NCI-H2107 (cell line): ENCODE results near the gene DNAJC24.
A peak's percentile ranks its signal among the peaks of the same experiment; 100 is the strongest.
"Not testable (repeated sequence)": the region's sequence is repeated elsewhere in the genome, so short reads cannot be mapped to it uniquely, and the experiment has no call there.

Source experiments
- DNase-seq: peaks from one replicate; lab custom pipeline; 2025; lab: John Stamatoyannopoulos, UW

The DNAJC24 gene, protein sequence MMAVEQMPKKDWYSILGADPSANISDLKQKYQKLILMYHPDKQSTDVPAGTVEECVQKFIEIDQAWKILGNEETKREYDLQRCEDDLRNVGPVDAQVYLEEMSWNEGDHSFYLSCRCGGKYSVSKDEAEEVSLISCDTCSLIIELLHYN

DNA sequence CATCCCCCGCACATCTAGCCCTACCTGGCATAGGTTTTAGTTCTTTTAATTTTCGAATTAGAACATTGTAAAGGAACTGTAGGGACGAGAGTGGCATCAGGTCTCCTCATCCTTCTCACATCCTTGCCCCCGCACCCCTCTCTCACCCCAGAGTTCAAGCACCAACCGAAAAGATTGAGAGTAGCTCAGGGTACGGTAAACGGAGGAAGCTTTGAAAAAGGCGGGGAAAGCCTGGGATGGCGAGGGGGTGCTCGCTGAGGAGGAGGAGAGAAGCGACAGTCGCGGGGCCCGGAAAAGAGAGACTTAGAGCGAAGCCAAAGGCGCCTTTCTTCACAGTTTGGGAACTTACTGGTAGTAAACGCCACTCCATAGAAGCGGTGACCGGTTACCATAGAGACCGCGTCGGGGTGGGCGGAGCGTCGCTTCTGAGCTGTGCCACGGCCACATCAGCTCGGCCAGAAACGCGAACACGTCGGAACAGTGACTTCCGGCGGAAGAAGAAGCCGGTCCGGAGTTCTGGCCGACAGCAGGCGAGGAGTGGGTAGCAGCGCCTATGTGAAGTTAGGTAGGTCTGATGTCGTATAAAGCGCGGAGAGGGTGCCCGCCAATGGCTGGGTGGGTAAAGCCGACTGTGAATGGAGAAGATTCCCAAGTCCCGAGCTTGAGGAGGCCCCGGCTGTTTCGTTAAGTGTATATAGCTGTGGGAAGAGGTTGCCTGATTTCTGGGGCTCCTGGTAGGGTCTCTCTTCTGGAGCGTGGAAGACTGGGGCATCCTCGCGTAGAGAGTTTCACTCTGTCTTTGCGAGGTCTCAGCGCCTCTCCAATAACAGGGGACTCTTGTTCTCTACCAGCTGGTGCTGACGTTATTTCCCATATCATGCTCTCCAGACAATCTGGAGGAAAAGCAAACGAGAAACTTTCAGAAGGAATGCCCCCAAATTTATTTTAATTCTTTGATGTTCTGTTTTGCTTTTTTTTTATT, at the start of gene DNAJC24, which contains the start of gene DCDC1:
Gene DNAJC24, plus strand, starts transcription at position 513 of the 982 bp plus-strand sequence. CDS start 889 bp downstream, outside the sequence.
Gene DCDC1, minus strand, starts transcription at position 392 of the 982 bp plus-strand sequence. CDS start 41,459 bp downstream, outside the sequence.
- DNase-seq, result peak; percentile 82

DNA sequence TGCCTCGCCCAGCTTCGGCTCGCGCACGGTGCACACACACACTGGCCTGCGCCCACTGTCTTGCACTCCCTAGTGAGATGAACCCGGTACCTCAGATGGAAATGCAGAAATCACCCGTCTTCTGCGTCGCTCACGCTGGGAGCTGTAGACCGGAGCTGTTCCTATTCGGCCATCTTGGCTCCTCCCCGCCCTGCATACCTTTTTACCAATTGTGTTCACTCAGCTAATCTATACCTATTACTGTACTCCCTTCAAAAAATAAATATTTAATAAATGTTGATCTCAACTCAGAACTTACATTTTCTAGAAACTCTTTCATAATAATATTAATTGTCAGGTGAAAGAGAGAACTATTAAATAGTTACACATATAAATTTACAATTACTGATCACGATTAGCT, 48.2 kb upstream of the DNAJC24 start:
- not testable (repeated sequence) for DNase-seq

DNA sequence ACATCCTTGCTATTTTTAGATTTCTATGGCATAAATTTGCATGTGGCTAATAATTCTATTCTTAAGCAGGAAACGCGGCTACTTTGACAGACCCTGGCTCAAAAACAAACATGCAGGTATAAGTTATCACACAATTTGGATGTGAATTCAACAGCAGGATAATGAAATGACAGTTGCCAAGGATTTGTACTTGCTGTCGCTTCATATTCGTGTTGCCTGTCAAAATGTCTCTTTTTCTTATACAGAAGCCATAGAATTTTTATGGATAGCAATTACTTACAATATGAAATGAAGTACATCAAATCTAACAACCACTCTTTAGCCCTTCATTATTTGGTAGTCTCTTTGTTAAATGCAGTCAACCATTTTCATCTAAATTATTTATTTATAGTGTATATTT, 46.5 kb upstream of the DNAJC24 start:
- DNase-seq, result no peak

DNA sequence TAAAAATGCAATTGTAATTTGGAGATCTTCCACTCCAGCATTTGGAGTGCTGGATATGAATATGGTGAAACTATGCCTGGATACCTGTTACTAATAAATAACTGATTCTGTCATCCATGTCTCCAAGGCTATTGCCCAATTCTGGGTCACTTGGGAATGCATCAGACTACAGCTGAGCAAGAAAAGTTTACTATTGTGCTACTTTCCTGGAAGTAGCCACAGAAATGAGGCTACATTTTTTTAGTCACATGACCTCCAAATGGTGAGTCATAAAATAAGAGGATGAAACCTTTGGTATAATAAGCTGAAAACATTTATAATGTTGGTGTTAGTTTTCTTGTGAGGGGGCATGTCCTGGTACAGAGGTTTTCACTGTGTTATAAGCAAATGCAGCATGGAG, 44.5 kb upstream of the DNAJC24 start:
- no peak for DNase-seq

DNA sequence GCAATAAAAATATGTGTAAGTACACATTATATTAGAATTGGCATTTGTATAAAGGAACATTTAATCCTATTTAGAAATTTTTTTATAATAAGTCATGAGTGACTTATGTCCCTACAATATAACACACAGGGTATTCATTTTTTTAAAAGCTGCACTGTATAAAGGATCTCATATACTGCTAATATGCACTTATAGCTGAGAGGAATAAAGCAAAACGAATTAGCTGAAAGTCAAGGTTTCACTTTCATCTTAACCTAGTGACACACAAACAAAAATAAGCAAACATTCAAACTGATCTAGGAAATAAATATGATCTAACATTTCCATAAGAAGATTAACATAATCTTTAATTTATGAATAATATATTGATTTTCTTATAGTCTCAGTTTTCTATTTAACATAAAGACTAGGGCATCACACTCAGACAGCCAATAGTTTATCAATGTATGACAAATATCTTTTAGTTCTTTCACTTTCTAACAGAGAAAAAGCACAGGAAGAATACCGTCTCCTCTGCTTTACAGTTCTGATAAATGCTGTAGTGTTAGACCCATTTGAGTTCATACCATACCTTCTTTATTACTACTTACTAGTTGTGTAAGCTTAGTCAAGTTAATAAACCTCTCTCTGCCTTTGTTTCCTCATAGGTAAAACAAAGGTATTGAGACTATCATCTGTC, 43.1 kb upstream of the DNAJC24 start:
- no peak for DNase-seq

DNA sequence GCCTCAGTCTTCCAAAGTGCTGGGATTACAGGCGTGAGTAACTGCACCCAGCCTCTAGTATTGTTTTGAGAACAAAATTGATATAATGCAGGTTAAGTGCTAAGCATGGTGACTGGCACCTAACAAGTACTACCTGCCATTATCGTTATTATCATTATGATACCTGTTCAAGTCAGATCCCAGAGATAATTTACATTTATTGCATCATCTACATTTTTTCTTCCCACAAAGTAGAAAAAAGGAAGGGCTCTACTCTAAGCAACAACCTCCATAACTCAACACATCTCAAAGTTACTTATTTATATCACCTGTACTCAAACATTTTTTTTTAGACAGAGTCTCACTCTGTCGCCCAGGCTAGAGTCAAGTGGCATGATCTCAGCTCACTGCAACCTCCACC, 42.2 kb upstream of the DNAJC24 start:
- DNase-seq, result no peak

DNA sequence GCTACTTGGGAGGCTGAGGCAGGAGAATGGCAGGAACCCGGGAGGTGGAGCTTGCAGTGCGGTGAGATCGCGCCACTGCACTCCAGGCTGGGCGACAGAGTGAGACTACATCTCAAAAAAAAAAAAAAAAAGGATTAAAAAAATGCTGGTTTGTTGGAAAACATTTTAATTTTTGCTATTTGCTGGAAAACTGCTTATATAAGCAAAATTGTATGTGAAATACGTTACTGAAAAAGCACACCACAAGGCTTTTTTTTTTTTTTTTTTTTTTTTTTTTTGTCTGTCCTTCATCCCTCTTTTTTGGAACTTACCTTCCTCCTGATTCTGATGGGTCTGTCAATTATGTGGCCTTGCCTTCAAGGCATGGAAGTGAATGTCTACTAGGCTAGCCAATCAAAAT, 41.0 kb upstream of the DNAJC24 start:
- no peak for DNase-seq

DNA sequence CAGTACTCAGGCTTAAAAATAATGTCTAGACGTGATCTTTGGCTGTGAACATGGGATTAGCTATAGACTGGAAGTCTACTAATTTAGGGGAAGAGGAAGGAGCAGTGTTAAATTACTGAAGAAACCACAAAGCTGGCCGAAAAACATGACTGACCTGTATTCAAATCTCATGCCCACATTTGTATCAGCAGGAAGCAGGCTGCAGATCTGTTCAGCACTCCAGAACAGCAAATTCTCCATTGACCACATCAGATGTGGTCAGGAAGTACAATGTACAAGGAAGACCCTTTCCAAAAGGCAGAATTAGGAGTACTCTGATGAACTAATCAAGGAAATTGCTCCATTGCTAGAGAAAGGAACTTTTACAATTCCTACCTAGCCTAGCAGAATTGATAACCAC, 31.9 kb upstream of the DNAJC24 start:
- DNase-seq, result no peak

DNA sequence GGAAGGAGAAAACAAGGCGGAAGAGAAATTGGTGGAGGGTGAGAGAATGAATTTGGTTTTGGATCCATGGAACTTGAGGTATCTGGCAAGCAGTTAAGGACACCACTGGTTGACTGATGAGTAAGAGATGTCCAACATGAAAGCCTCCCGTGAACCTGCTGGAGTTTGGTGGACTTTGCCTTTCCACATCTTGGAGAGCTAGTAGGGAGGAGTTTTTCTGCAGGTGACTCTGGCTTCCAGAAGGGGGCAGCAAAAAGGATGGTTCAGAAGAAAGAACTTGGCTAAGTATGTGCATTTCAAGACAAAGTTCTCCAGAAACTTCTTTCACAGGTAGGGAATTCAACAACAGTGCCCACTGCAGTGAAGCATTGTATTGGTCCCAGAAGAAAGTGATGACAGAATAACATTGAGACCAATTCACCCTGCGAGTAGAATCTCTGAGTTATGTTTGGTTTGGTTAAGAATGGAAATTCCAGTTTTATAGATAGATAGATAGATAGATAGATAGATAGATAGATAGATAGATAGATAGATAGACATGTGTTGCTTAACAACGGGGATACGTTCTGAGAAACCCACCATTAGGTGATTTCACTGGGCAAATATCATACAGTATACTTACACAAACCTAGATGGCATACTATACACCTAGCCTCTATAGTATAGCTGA, 28.6 kb upstream of the DNAJC24 start:
- DNase-seq, result no peak

DNA sequence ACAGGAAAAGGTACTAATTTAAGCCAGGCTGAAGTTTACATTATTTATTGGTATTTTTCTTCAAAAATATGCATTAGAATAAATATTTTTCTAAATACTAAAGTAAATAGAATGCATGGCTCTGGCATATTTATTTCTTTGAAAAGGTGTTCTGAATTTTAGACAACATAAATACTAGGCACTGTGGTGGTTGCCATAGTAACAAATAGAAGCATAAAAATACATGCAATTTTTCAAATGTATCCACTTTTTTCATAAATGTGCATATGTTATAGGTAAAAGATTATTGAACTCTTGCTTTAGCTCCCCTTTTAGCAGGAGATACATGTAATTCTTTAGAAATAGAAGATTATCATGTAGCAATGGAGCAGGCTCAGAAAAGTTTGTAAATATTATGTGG, 18.5 kb upstream of the DNAJC24 start:
- DNase-seq, result no peak

DNA sequence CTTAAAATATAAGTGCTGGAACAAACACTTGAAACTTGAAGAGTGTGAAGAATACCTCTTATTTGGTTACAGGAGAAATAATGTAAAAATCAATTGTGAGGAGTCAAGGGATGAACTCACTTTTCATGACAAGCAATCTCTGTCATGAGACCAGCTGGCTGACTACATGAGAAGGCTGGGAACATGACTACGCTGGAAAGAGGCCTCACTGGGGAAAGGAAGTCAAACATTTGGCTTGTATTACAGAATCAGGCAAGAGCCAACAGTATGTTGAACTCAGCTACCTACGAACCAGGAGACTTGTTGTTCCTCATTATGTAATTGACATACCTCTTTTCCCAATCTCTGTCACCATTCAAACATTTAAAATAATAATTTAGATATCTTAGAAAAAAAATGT, 14.5 kb upstream of the DNAJC24 start:
- peak; percentile 11 for DNase-seq

DNA sequence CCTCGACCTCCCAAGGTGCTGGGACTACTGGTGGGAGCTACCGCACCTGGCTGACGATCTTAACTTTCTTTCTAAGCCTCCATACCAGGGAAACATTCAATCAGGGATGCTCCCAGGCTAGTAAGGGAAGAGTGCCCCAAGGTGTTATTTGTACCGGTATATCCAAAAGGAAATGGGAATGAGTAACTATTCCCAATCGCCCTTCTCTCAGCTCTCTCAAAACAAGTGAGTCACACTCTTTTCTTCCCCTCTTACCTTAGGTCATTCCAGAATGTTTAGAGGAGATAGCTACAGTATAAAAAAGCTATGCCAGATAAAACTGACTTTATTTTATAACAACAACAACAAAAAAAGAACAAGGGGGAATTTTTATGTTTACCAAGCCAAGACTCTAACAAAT, 13.8 kb upstream of the DNAJC24 start:
- DNase-seq, result no peak

DNA sequence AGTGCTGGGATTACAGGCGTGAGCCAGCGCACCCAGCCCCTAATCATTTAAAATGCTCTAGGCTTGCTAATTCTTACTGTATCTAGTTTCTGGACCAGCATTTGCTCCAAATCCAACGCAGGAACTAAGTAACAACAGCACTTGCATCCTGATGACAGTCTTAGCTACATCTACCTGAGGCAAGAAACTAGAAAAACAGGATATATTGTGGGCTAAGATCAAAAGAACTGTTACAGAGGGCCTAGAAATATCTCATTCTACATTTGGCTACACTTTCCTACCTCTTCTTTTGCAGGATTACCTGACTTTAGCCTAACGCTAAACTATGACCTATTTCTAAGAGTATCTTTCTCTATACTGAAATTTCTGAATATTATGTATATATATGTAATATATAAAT, 7.9 kb upstream of the DNAJC24 start:
- no peak for DNase-seq

DNA sequence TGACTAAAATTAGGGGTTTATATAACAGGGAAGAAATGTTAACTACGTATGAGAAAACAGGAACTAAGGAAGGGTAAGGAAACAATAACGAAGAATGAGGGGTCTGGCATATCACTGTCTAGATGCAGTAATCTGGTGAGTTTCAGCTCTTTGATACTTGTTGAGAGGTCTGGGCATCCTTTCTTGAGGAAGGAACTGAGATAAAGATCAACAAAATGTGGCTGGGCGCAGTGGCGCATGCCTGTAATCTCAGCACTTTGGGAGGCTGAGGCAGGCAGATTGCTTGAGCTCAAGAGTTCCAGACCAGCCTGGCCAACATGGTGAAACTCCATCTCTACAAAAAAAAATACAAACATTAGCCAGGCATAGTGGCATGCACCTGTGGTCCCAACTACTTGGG, 2.9 kb upstream of the DNAJC24 start:
- no peak for DNase-seq

DNA sequence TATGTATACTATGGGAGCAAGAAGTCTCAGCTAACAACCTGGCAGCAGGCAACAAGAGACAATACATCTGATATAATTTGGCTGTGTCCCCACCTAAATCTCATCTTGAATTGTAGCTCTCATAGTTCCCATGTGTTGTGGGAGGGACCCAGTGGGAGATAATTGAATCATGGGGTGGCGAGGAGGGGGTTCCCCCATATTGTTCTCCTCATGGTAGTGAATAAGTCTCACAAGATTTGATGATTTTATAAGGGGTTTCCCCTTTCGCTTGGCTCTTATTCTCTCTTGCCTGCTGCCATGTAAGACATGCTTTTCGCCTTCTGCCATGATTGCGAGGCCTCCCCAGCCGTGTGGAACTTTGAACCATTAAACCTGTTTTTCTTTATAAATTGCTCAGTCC, 6.2 kb downstream of the DNAJC24 start:
- DNase-seq, result no peak

DNA sequence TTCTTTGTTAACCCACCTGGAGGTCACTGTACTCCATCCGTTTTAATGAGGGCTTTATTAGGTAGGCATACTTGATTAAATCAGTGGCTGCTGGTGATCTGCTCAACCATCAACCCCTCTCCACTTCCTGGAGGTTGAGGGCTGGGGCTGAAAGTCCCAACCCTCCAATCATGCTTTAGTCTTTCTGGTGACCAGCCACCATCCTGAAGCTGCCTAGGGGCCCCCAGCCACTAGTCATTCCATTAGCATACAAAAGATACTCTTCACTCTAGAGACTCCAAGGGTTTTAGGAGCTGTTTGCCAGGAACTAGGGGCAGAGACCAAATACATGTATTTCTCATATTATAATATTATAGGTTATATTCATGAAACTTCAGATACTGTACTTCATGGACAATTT, 13.5 kb downstream of the DNAJC24 start:
- DNase-seq, result no peak

DNA sequence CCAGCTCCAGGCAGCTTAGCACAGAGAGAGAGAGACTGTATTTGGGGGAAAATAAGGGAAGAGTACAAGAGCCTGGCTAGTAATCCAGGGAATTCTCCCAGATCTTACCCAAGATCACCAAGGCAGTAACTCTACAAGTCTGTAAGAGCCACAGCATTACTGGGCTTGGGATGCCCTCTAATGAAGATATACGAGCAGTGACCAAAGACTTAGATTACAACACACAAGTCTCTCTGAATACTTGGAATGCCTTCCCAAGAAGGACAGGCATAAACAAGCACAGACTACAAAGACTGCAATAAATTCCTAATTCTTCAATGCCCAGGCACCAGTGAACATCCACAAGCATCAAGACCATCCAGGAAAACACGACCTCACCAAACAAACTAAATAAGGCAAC, 17.7 kb downstream of the DNAJC24 start:
- DNase-seq, result no peak

DNA sequence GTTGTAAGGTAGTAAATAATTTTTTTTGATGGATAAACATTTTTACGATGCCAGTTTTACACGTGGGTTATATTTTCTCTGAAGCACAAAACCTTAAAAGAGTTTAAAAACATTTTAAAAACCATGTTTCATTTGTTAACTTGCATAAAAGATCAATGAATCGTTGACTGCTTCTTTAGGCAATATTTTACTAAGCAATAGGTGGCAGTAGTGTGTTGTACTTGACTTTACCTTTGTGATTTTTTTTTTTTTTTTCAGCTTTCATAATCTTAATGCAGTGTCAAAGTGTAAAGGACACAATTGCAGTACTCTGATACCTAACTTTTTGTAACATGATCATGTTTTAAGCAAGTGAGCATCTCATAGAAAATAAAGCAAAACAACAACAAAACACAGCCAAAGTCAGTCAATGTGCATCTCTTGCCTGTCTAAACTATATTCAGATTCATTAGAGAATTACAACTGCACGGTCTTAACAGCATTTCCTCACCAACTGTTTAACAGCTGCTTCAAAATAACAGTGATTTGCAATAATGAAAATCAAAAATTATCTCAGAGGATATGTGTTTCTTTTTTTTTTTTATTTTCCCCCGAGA, 27.7 kb downstream of the DNAJC24 start:
- DNase-seq, result no peak

DNA sequence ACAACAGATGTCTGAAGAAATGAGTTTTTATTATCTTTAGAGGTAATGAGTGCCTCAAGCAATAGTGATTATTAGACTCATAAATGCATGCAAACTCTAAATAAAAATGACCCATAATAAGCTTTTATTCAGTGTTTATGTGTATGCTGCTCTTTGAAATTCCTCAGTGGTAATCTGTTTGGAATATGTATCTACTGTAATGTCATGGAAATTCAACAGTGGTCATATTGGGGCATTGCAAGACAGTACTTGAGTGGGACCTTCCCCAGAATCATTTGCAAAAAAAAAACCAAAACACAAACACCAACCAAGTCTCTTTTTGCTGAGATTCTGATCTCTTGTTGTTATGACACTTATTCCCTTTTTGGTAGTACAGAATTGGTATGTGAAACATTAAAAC, 35.0 kb downstream of the DNAJC24 start:
- DNase-seq, result no peak

DNA sequence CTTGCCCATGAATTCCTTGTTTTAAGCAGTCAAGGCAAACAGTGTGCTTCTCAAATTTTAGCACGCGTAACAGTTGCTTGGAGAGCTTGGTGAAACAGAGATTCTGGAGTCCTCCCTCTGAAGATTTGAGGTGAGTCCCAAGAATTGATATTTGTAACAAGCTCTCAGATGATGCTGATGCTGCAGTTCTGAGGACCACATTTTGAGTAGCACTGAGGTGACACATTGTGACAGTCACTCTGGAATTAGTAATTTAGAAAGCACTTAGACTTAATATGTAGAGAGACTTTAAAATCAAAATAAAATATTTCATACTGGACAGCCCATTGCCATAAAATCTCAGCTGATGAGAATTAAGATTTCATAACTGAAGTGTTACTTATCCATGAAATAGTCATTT, 38.5 kb downstream of the DNAJC24 start:
- DNase-seq, result no peak

DNA sequence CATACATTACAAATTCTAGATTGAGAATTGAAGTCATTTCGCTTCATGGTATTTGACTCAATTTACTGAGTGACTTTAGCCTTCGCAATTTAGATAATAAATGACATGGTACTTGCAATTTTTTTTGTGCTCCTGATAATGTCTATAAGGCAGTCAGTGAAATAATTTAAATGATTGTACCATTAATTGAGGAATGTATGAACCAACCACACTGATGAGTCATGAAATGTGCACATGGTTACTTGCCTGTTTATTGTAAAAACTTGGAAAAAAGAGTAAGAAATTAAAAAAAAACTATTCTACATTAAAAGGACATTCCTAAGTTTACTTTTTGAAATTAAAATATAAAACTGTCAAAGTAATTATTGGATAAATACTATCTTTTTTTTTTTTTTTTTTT, 43.3 kb downstream of the DNAJC24 start:
- no peak for DNase-seq

DNA sequence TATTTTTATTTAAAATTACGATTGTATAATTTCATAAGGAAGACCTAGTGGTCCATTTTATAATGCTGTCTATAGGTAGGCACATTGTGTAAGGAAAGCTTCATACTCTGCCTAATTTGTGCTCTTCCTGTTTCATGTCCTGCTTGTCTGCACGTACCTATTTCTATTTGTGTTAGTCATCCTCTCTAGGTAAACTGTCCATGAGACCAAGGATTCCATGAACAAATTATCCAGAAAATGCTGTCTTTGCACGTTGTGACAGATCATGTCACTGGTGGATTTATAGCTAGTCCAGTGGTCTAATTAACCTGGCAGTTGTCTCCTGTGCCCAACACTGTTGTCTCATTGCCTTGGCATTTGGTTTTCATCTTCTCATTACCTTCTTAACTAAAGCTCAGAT, 44.7 kb downstream of the DNAJC24 start:
- DNase-seq, result no peak
